Hematopoietic multipotent progenitor cell treated with erythropoietin and hydrocortisone succinate and interleukin-3 and kit ligand, for 17 days (in vitro differentiated cells): ENCODE data around the gene TBL1Y.

Source experiments
- DNase-seq: peaks from one replicate; pipeline ENCODE4 v3.0.0-alpha.2; 2015; ENCODE audit warnings: low spot score

Gene TBL1Y

GRCh38 chrY:7092836-7093235 is 182.3 kb downstream of the TBL1Y start:
- no peak for DNase-seq

- DNase-seq, result no peak
Observed at GRCh38 chrY:7094365-7094764, 183.9 kb downstream of the TBL1Y start.

GRCh38 chrY:7097021-7097420 is 186.5 kb downstream of the TBL1Y start:
- no peak for DNase-seq

DNA sequence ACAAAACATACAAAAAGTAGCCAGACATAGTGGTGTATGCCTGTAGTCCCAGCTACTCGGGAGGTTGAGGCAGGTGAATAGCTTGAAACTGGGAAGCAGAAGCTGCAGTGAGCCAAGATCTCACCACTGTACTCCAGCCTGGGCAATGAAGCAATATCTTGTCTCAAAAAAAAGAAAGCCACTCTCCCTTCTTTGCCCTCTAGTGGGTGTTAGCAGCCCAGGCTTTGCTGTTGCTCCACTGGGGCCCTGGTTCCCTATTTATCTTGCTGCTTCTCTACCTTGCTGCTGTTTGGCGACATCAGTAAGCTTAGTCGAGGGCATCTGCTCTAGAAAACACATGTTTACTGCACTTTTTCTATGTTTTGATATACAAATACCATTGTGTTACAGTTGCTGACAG is 189.2 kb downstream of the TBL1Y start:
- no peak for DNase-seq

DNA sequence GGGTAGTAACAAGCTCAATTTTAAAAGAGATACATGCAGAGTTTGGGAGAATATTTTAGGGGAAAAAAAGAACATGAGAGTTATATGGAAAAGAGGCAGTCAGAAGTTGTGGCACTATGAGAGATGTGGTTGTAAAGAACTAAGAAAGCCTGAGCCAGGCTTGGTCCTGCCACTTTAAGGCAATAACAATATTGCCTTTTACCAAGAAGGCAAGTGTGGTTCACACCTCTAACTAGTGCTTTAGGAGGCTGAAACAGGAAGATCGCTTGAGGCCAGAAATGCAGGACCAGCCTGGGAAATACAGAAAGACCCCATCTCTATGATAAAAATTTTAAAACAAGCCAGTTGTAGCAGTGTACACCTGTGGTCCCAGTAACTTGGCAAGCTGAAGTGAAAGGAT is 192.2 kb downstream of the TBL1Y start:
- DNase-seq, result no peak

- no peak for DNase-seq
Observed at GRCh38 chrY:7107179-7107578, 196.7 kb downstream of the TBL1Y start.

GRCh38 chrY:7110086-7110485 is 199.6 kb downstream of the TBL1Y start:
- no peak for DNase-seq

GRCh38 chrY:7115871-7116270 is 205.4 kb downstream of the TBL1Y start:
- DNase-seq, result no peak

GRCh38 chrY:7122202-7122601 is 211.7 kb downstream of the TBL1Y start:
- no peak for DNase-seq

- no peak for DNase-seq
Observed at GRCh38 chrY:7125136-7126056, 214.9 kb downstream of the TBL1Y start.

DNA sequence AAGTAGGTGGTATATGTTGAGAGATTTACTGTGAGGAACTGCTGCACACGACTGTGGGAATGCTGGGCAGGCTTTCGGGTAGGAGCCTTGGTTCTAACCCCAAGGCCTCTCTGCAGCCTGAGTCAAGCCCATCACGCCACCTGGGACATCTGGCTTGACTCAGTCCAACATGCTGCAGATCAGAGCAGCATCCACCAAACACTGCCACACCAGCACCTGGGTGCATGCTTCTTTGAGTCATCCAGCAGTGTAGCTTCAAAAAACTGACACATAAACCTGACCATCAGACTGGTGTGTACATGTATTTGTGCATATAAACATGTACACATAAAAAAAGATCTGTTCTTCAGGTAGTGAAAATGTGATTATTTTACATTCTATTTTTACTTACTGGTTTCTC is 217.7 kb downstream of the TBL1Y start:
- no peak for DNase-seq
